Endothelial cell of umbilical vein (primary cell): Measurements from ENCODE around the gene KRTCAP2. TPM values are rescaled to one million over a fixed set of nuclear protein-coding genes. Genes with fewer than 3 reads are reported as not detected.

ENCODE experiments used
- BruUV-seq: library from RNA; stranded (reverse); fragments of 400-500 nt; replicated peaks from 2 replicates; lab custom pipeline; 2021; lab: Mats Ljungman, UMichigan
- CTCF ChIA-PET: fragments of 300-600, 350-600 bp; sonication (Branson Sonifier 250); formaldehyde crosslinking; loops from one replicate; lab custom pipeline; 2021; ENCODE audit warnings: antibody characterized with exemption, inconsistent platforms; lab: Charles Lee
- POLR2A ChIA-PET: fragments of 300-600, 350-600 bp; sonication (Branson Sonifier 250); formaldehyde crosslinking; loops from one replicate; lab custom pipeline; 2021; ENCODE audit warnings: antibody characterized with exemption, inconsistent platforms; lab: Charles Lee
- DNase-seq: peaks from one replicate; pipeline ENCODE4 v3.0.0-alpha.2; 2011; ENCODE audit warnings: low read depth, low spot score
- FAIRE-seq: peaks from 2 replicates; lab custom pipeline; 2011; peaks lifted over from hg19 to GRCh38; lab: Jason Lieb, UNC
- H2AFZ ChIP-seq: 2 replicates; pipeline ENCODE4 v1.6.0; 2012; ENCODE audit warnings: low read depth, low read length, control low read depth, inconsistent platforms
- H3K27ac ChIP-seq: 2 replicates; pipeline ENCODE4 v1.5.1; 2011; ENCODE audit warnings: low read depth, mild to moderate bottlenecking, control low read depth, low read length, moderate library complexity; ENCODE audit not compliant: insufficient read depth
- H3K27me3 ChIP-seq, 2 experiments: 2 replicates each; pipeline versions ENCODE4 v1.6.0 to v1.6.1; 2011; ENCODE audit warnings: low read length in 2 of 2, mixed read lengths in 1 of 2; ENCODE audit not compliant: control insufficient read depth in 2 of 2, insufficient read depth in 2 of 2
- H3K36me3 ChIP-seq, 2 experiments: 2 replicates in 1 of 2; 3 replicates in 1 of 2; pipeline ENCODE4 v1.5.1; 2011; ENCODE audit warnings: low read length in 2 of 2, mild to moderate bottlenecking in 1 of 2, moderate library complexity in 1 of 2; ENCODE audit not compliant: control insufficient read depth in 2 of 2, insufficient read depth in 2 of 2; ENCODE audit errors: extremely low read depth in 1 of 2
- H3K4me1 ChIP-seq: 3 replicates; pipeline ENCODE4 v1.5.1; 2011; ENCODE audit warnings: mild to moderate bottlenecking, low read length; ENCODE audit not compliant: control insufficient read depth, insufficient read depth; ENCODE audit errors: extremely low read depth
- H3K4me2 ChIP-seq: 2 replicates; pipeline ENCODE4 v1.6.1; 2011; ENCODE audit warnings: low read length, control low read depth, mixed read lengths; ENCODE audit not compliant: insufficient read depth
- H3K4me3 ChIP-seq, 3 experiments: fragments of 200-600 bp in 1 of 3; sonication (generic), shearing (Covaris generic) in 1 of 3; replicated peaks in 1 of 3; 2 replicates each; pipeline ENCODE4 v1.5.1; 2011 to 2016; ENCODE audit warnings: control low read depth in 3 of 3, low read length in 3 of 3, mild to moderate bottlenecking in 2 of 3, inconsistent platforms in 1 of 3, low read depth in 1 of 3, moderate library complexity in 1 of 3; ENCODE audit not compliant: insufficient read depth in 1 of 3
- H3K79me2 ChIP-seq: 2 replicates; pipeline ENCODE4 v1.6.0; 2012; ENCODE audit warnings: low read length, inconsistent platforms; ENCODE audit not compliant: control insufficient read depth, insufficient read depth
- H3K9ac ChIP-seq: replicated peaks from 2 replicates; pipeline ENCODE3; 2011; ENCODE audit warnings: low read length, control low read depth; ENCODE audit not compliant: insufficient read depth; ENCODE audit errors: extremely low read depth
- H3K9me1 ChIP-seq: replicated peaks from 3 replicates; pipeline ENCODE4 v1.6.0; 2011; ENCODE audit warnings: mild to moderate bottlenecking, low read length; ENCODE audit not compliant: control insufficient read depth, insufficient read depth; ENCODE audit errors: extremely low read depth
- H3K9me3 ChIP-seq: replicated peaks from 2 replicates; pipeline ENCODE4 v1.5.1; 2012; ENCODE audit warnings: low read length, inconsistent platforms; ENCODE audit not compliant: control insufficient read depth, insufficient read depth
- H4K20me1 ChIP-seq: replicated peaks from 2 replicates; pipeline ENCODE3; 2011; ENCODE audit warnings: mild to moderate bottlenecking, low read length; ENCODE audit not compliant: control insufficient read depth, insufficient read depth; ENCODE audit errors: extremely low read depth
- EZH2 ChIP-seq: IDR thresholded peaks from 2 replicates; pipeline ENCODE4 v1.6.1; 2012; ENCODE audit warnings: borderline replicate concordance, low read depth, mild to moderate bottlenecking, moderate library complexity, low read length, inconsistent platforms; ENCODE audit not compliant: severe bottlenecking
- FOS ChIP-seq: IDR thresholded peaks from 2 replicates; pipeline ENCODE4 v1.6.1; 2011; ENCODE audit warnings: mild to moderate bottlenecking, low read length, moderate library complexity, borderline replicate concordance; ENCODE audit not compliant: insufficient read depth
- GATA2 ChIP-seq: IDR thresholded peaks from 2 replicates; pipeline ENCODE4 v1.7.0; 2011; ENCODE audit warnings: low read depth, mild to moderate bottlenecking, moderate library complexity, mixed read lengths, low read length; ENCODE audit not compliant: insufficient read length, insufficient read depth
- JUN ChIP-seq: IDR thresholded peaks from 2 replicates; pipeline ENCODE4 v1.6.1; 2011; ENCODE audit warnings: borderline replicate concordance, low read depth; ENCODE audit not compliant: insufficient read length, insufficient read depth
- MYC ChIP-seq: IDR thresholded peaks from one replicate; pipeline ENCODE4 v1.6.1; 2011; ENCODE audit warnings: mild to moderate bottlenecking, low read depth, low read length
- POLR2A ChIP-seq: IDR thresholded peaks from 2 replicates; pipeline ENCODE4 v1.6.1; 2012; ENCODE audit warnings: low read depth, mild to moderate bottlenecking, control low read depth, low read length
- POLR2AphosphoS5 ChIP-seq: IDR thresholded peaks from 2 replicates; pipeline ENCODE4 v1.6.1; 2012; ENCODE audit warnings: low read depth, mild to moderate bottlenecking, control low read depth, low read length, moderate library complexity; ENCODE audit not compliant: insufficient read depth
- dilution Hi-C: fragments of 300-500 bp; cut with MboI; formaldehyde crosslinking; loops from one replicate; pipeline ENCODE4 v1.15.0; 2019; ENCODE audit warnings: low sequenced_read_pairs; ENCODE audit not compliant: extremely low pct_ligation_motif_present
- intact Hi-C: fragments of 100-400 bp; cut with micrococcal nuclease; formaldehyde crosslinking; loops from one replicate; pipeline ENCODE4 v1.10.0; 2022
- polyA plus RNA-seq, 4 experiments: library from polyadenylated mRNA; depleted of rRNA in 3 of 4; stranded (reverse) in 3 of 4; unstranded in 1 of 4; fragments of >200 nt; gene quantifications; 2 replicates each; pipeline versions ENCODE4 v1.2.1 to v1.2.3, GENCODE V29; 2011 to 2012; ENCODE audit warnings: missing spikeins in 1 of 4
- total RNA-seq: library from RNA; stranded (reverse); gene quantifications from 2 replicates; pipeline ENCODE4 v1.2.3, GENCODE V29; 2021
- TF ChIP-seq, protein P1 (sequence below), 2 donors: IDR thresholded peaks; 1 replicate in 1 of 2; 2 replicates in 1 of 2; pipeline ENCODE4 v1.5.1; 2011; ENCODE audit warnings: low read length in 2 of 2, mild to moderate bottlenecking in 2 of 2, moderate library complexity in 2 of 2, control low read depth in 1 of 2, inconsistent platforms in 1 of 2, low read depth in 1 of 2; ENCODE audit not compliant: insufficient read depth in 1 of 2; ENCODE audit errors: extremely low read depth in 1 of 2
- TF ChIP-seq, protein P2 (sequence below): IDR thresholded peaks from 2 replicates; pipeline ENCODE4 v1.6.1; 2011; ENCODE audit not compliant: insufficient read depth, insufficient read length

KRTCAP2 gene
- total and polyA plus RNA-seq, 2 donors (not counting 3 experiments of a cell fraction or from before 2014, with no cell fraction given), result 207 to 362 TPM

DNA sequence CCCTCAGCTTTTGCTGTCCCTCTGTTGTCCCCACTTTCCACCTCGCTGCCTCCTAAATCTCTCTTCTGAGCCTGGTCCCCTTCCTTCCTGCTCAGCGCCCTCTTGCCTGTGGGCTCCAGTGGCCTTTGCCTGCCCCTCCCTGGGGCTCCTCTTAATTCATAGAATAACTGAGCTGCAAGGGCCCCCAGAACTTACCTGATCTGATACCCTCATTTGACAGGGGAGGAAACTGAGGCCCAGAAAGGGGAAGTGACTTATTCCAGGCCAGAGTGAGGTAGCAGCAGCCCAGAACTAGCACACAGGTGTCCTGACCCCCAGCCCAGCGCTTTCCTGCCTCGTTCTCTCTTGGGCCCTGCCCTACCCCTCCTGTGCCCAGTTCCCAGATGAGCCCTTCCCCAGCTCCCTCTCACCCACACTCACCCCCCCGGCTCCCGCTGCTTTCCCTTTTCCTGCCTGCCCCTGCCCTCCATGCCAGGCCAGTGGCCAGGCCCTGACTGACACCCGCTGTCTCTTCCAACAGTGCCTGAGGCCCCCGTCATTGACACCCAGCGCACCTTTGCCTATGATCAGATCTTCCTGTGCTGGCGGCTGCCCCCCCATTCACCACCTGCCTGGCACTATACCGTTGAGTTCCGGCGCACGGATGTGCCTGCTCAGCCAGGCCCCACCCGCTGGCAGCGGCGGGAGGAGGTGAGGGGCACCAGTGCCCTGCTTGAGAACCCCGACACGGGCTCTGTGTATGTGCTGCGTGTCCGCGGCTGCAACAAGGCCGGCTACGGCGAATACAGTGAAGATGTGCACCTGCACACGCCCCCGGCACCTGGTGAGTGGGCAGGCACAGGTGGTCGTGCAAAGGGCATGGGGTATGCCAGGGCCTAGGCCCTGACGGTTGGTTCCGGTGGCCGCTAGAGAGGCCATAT is 6.3 kb upstream of the KRTCAP2 start:
- no peaks in the 10 kb centered on the region for H3K9me3 ChIP-seq
- FAIRE-seq (no peak), DNase-seq (no peak)
- H3K36me3 ChIP-seq, result peaks cover 4 to 26% of the 10 kb centered on the region in 2 experiments
- intact Hi-C loops, result no loop called here
- H3K9me1 ChIP-seq, result no peaks in the 10 kb centered on the region
- TF ChIP-seq POLR2A (no peak), JUN (no peak), EZH2 (no peak), POLR2AphosphoS5 (no peak), MYC (no peak), GATA2 (no peak), FOS (no peak)
- TF ChIP-seq, protein P1, sequence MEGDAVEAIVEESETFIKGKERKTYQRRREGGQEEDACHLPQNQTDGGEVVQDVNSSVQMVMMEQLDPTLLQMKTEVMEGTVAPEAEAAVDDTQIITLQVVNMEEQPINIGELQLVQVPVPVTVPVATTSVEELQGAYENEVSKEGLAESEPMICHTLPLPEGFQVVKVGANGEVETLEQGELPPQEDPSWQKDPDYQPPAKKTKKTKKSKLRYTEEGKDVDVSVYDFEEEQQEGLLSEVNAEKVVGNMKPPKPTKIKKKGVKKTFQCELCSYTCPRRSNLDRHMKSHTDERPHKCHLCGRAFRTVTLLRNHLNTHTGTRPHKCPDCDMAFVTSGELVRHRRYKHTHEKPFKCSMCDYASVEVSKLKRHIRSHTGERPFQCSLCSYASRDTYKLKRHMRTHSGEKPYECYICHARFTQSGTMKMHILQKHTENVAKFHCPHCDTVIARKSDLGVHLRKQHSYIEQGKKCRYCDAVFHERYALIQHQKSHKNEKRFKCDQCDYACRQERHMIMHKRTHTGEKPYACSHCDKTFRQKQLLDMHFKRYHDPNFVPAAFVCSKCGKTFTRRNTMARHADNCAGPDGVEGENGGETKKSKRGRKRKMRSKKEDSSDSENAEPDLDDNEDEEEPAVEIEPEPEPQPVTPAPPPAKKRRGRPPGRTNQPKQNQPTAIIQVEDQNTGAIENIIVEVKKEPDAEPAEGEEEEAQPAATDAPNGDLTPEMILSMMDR (IDR thresholded peaks at IDR 0.05; ENCODE audit: extremely low read depth in 1 of 2, insufficient read depth in 1 of 2, low read depth in 1 of 2, low read length in 2 of 2), result no peak
- TF ChIP-seq, protein P2, sequence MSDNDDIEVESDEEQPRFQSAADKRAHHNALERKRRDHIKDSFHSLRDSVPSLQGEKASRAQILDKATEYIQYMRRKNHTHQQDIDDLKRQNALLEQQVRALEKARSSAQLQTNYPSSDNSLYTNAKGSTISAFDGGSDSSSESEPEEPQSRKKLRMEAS, result no peak
- H3K27ac ChIP-seq, result no peak overlapping the region
- dilution Hi-C loops, result no loop called here
- no peaks in the 10 kb centered on the region for H3K4me1 ChIP-seq
- no peaks in the 10 kb centered on the region for H4K20me1 ChIP-seq
- POLR2A ChIA-PET, result no interaction called here
- BruUV-seq, result no TSS peak
- CTCF ChIA-PET, result no interaction called here
- no peak overlapping the region for H3K4me3 ChIP-seq
- no peak overlapping the region for H2AFZ ChIP-seq
- H3K9ac ChIP-seq, result no peak overlapping the region
- no peaks in the 10 kb centered on the region for H3K79me2 ChIP-seq
- no peak overlapping the region for H3K4me2 ChIP-seq
- H3K27me3 ChIP-seq, result no peaks in the 10 kb centered on the region
